CD14-positive monocyte (primary cell): ENCODE data around the gene LAMA3. TPM values are rescaled to one million over a fixed set of nuclear protein-coding genes. Genes with fewer than 3 reads are reported as not detected.

Source experiments
- DNase-seq, 3 donors: peaks; one replicate each; pipeline ENCODE4 v3.0.0-alpha.2; 2011 to 2022
- H2AFZ ChIP-seq: 2 replicates; pipeline ENCODE4 v1.6.0; 2012; ENCODE audit warnings: mild to moderate bottlenecking, low read depth, low read length, inconsistent platforms; ENCODE audit not compliant: insufficient read depth, poor library complexity, severe bottlenecking
- H3K27ac ChIP-seq, 2 donors: 1 replicate in 1 of 2; 2 replicates in 1 of 2; pipeline ENCODE4 v1.5.1; 2012 to 2013; ENCODE audit warnings: low read length in 2 of 2, control low read depth in 1 of 2, inconsistent platforms in 1 of 2, low read depth in 1 of 2, mild to moderate bottlenecking in 1 of 2
- H3K27me3 ChIP-seq, 2 donors: one replicate each; pipeline versions ENCODE4 v1.6.0 to v1.6.1; 2011 to 2013; ENCODE audit warnings: low read length in 2 of 2; ENCODE audit not compliant: control insufficient read depth in 2 of 2, insufficient read depth in 2 of 2
- H3K36me3 ChIP-seq, 2 donors: replicated peaks in 1 of 2; 1 replicate in 1 of 2; 2 replicates in 1 of 2; pipeline versions ENCODE4 v1.5.1 to v1.6.1; 2012 to 2013; ENCODE audit warnings: low read length in 2 of 2, control low read depth in 1 of 2, inconsistent platforms in 1 of 2, mild to moderate bottlenecking in 1 of 2; ENCODE audit not compliant: insufficient read depth in 2 of 2, control insufficient read depth in 1 of 2
- H3K4me1 ChIP-seq, 2 donors: 1 replicate in 1 of 2; 2 replicates in 1 of 2; pipeline versions ENCODE4 v1.5.1 to v1.6.1; 2012 to 2013; ENCODE audit warnings: low read length in 2 of 2, control low read depth in 1 of 2, inconsistent platforms in 1 of 2, mild to moderate bottlenecking in 1 of 2, moderate library complexity in 1 of 2; ENCODE audit not compliant: insufficient read depth in 2 of 2, control insufficient read depth in 1 of 2
- H3K4me2 ChIP-seq: replicated peaks from 2 replicates; pipeline ENCODE3; 2012; ENCODE audit warnings: low read length, moderate library complexity, mild to moderate bottlenecking; ENCODE audit not compliant: poor library complexity, severe bottlenecking; ENCODE audit errors: extremely low read depth
- H3K4me3 ChIP-seq, 3 experiments: fragments of 200-600 bp in 1 of 3; sonication (generic) in 1 of 3; replicated peaks in 1 of 3; 1 replicate in 2 of 3; 2 replicates in 1 of 3; pipeline ENCODE4 v1.5.1; 2011 to 2013; ENCODE audit warnings: low read length in 3 of 3, mild to moderate bottlenecking in 3 of 3, control low read depth in 2 of 3, low read depth in 2 of 3, inconsistent platforms in 1 of 3, moderate library complexity in 1 of 3
- H3K79me2 ChIP-seq: 2 replicates; pipeline ENCODE4 v1.6.0; 2012; ENCODE audit warnings: mild to moderate bottlenecking, control low read depth, inconsistent platforms, low read length, moderate library complexity; ENCODE audit not compliant: insufficient read depth
- H3K9ac ChIP-seq: 2 replicates; pipeline ENCODE4 v1.6.0; 2017; ENCODE audit warnings: low read length, mild to moderate bottlenecking; ENCODE audit not compliant: insufficient read depth, poor library complexity, severe bottlenecking
- H3K9me3 ChIP-seq, 2 donors: replicated peaks in 1 of 2; 1 replicate in 1 of 2; 2 replicates in 1 of 2; pipeline versions ENCODE4 v1.5.1 to v1.6.1; 2012 to 2013; ENCODE audit warnings: low read length in 2 of 2, control low read depth in 1 of 2; ENCODE audit not compliant: control insufficient read depth in 1 of 2, insufficient read depth in 1 of 2
- H4K20me1 ChIP-seq: 2 replicates; pipeline ENCODE4 v1.6.0; 2012; ENCODE audit warnings: mild to moderate bottlenecking, low read length, control low read depth, moderate library complexity; ENCODE audit not compliant: insufficient read depth
- H3K27ac Mint-ChIP-seq, 7 donors: one replicate each; pipeline ENCODE4 v1.8.0; 2020; ENCODE audit warnings: mild to moderate bottlenecking in 7 of 7, mixed read lengths in 7 of 7, moderate library complexity in 6 of 7, inconsistent platforms in 2 of 7
- H3K27me3 Mint-ChIP-seq, 3 donors: one replicate each; pipeline ENCODE4 v1.8.0; 2021 to 2022; ENCODE audit warnings: low read depth in 3 of 3, mild to moderate bottlenecking in 3 of 3, mixed read lengths in 3 of 3, moderate library complexity in 3 of 3, inconsistent platforms in 1 of 3
- H3K36me3 Mint-ChIP-seq, 2 donors: one replicate each; pipeline ENCODE4 v1.8.0; 2020; ENCODE audit warnings: mixed read lengths in 2 of 2, inconsistent platforms in 1 of 2, mild to moderate bottlenecking in 1 of 2
- H3K4me1 Mint-ChIP-seq: one replicate; pipeline ENCODE4 v1.8.0; 2020; ENCODE audit warnings: mild to moderate bottlenecking, mixed read lengths
- H3K4me3 Mint-ChIP-seq, 2 donors: one replicate each; pipeline ENCODE4 v1.8.0; 2020; ENCODE audit warnings: mild to moderate bottlenecking in 2 of 2, mixed read lengths in 2 of 2, moderate library complexity in 1 of 2
- H3K9me3 Mint-ChIP-seq, 7 donors: one replicate each; pipeline ENCODE4 v1.8.0; 2020 to 2022; ENCODE audit warnings: mixed read lengths in 7 of 7, mild to moderate bottlenecking in 6 of 7, moderate library complexity in 6 of 7, inconsistent platforms in 2 of 7
- WGBS: methylation state at CpG from one replicate; pipeline ENCODE4 v1.1.5; 2013; ENCODE audit warnings: missing lambda C conversion rate; ENCODE audit not compliant: insufficient coverage; 5-methylcytosine and 5-hydroxymethylcytosine counted together
- intact Hi-C, 2 donors: fragments of 100-400 bp; cut with micrococcal nuclease; formaldehyde crosslinking; loops; one replicate each; pipeline versions ENCODE4 v1.15.0 to v1.15.1; 2023
- polyA plus RNA-seq, 3 donors: library from polyadenylated mRNA; depleted of rRNA in 1 of 3; unstranded in 2 of 3; stranded (reverse) in 1 of 3; fragments of 300-500 nt in 2 of 3; fragments of >200 nt in 1 of 3; fragmentation: Illumina TruSeq in 2 of 3; gene quantifications; 1 replicate in 2 of 3; 2 replicates in 1 of 3; pipeline ENCODE4 v1.2.3, GENCODE V29; 2012 to 2021
- TF ChIP-seq, protein P1 (sequence below): fragments of 200-600 bp; IDR thresholded peaks from one replicate; pipeline ENCODE4 v1.8.0; 2022; ENCODE audit warnings: antibody characterized with exemption, mild to moderate bottlenecking

The LAMA3 gene
- polyA plus RNA-seq, 3 donors: not detected

DNA sequence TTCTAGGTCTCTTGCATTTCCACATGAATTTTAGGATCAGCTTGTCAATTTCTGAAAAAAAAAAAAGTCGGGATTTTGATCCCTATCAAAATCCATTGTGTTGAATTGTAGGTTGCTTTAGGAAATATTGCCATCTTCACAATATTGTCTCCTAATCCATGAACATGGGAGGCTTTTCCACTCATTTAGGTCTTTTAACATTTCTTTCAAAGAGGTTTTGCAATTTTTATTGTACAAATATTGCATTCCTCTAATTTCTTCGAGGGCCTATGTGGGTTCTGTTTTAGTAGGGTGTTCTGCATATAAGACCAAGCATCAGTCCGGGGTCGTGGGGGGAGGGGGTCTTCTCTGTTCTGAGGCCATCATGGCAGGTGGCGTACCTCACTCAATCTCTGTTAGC, 725 bp upstream of the LAMA3 start:
- TF ChIP-seq, protein P1, sequence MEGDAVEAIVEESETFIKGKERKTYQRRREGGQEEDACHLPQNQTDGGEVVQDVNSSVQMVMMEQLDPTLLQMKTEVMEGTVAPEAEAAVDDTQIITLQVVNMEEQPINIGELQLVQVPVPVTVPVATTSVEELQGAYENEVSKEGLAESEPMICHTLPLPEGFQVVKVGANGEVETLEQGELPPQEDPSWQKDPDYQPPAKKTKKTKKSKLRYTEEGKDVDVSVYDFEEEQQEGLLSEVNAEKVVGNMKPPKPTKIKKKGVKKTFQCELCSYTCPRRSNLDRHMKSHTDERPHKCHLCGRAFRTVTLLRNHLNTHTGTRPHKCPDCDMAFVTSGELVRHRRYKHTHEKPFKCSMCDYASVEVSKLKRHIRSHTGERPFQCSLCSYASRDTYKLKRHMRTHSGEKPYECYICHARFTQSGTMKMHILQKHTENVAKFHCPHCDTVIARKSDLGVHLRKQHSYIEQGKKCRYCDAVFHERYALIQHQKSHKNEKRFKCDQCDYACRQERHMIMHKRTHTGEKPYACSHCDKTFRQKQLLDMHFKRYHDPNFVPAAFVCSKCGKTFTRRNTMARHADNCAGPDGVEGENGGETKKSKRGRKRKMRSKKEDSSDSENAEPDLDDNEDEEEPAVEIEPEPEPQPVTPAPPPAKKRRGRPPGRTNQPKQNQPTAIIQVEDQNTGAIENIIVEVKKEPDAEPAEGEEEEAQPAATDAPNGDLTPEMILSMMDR: no peak
- Mint-ChIP-seq H3K4me3 (peak overlapping the region in 1 of 2 donors; percentile 77), H3K4me1 (peaks cover 10% of the 10 kb centered on the region), H3K36me3 (no peaks in the 10 kb centered on the region), H3K27me3 (peaks cover 54 to 71% (median 55%) of the 10 kb centered on the region in 3 donors), H3K27ac (peak overlapping the region in 1 of 7 donors; percentile 7), H3K9me3 (peaks cover 0 to 6% (median 1%) of the 10 kb centered on the region in 7 donors)
- DNase-seq: no peak
- H3K4me2 ChIP-seq: peak overlapping the region; percentile 72
- intact Hi-C loops: no loop called here
- no peak overlapping the region for H3K9ac ChIP-seq
- no peak overlapping the region for H3K4me3 ChIP-seq
- no peak overlapping the region for H3K27ac ChIP-seq
- H2AFZ ChIP-seq: no peak overlapping the region
- no peaks in the 10 kb centered on the region for H3K36me3 ChIP-seq
- H3K9me3 ChIP-seq: peaks cover 0 to 7% of the 10 kb centered on the region in 2 donors
- no CpG with 5 or more reads among the region's 5 CpGs for WGBS
- H4K20me1 ChIP-seq: no peaks in the 10 kb centered on the region
- peaks cover 32 to 58% of the 10 kb centered on the region in 2 donors for H3K27me3 ChIP-seq
- H3K4me1 ChIP-seq: peaks cover 11 to 17% of the 10 kb centered on the region in 2 donors
- no peaks in the 10 kb centered on the region for H3K79me2 ChIP-seq

DNA sequence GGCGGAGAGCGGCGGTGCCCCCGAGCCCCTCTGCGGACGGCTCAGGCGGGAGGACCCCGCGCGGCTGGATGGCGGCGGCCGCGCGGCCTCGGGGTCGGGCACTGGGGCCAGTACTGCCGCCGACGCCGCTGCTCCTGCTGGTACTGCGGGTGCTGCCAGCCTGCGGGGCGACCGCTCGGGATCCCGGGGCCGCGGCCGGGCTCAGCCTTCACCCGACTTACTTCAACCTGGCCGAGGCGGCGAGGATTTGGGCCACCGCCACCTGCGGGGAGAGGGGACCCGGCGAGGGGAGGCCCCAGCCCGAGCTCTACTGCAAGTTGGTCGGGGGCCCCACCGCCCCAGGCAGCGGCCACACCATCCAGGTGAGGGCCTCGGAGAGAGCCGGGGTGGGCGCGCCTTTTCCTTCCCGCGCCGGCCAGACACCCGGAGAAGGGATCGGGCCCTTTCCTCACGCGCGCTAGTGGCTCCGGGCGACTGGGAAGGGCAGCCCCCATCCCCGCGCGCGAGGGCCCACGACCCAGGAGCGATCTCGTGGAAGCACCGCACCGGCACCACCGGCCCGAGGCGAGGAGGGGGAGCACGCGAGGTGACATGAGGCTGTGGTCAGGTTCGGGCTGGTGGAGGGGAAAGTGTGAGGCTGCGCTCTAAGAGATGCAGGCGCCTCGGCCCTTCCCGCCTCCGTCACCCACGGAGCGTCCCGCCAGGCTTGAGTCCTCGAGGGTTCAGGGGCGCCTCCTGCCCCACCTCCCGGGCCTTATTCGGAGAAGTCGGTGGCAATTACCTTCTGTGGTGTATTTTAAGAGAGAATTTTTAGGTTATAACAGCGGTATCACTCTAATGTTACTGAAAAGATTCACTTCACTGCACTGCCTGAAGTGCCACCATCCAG, 607 bp downstream of the LAMA3 start:
- H3K4me1 ChIP-seq: peaks cover 11 to 17% of the 10 kb centered on the region in 2 donors
- H3K9me3 Mint-ChIP-seq: peaks cover 0 to 6% (median 0%) of the 10 kb centered on the region in 7 donors
- peaks cover 30 to 52% of the 10 kb centered on the region in 2 donors for H3K27me3 ChIP-seq
- no peak overlapping the region for H3K27ac Mint-ChIP-seq
- H3K4me3 Mint-ChIP-seq: peak overlapping the region; percentile 20 to 83
- peak overlapping the region in 1 of 3 experiments; percentile 63 for H3K4me3 ChIP-seq
- H3K9me3 ChIP-seq: peaks cover 0 to 7% of the 10 kb centered on the region in 2 donors
- intact Hi-C loops: no loop called here
- under 1% methylated on average over 78 of the region's 85 CpGs for WGBS
- peak overlapping the region; percentile 35 for H2AFZ ChIP-seq
- peak overlapping the region; percentile 21 for H3K9ac ChIP-seq
- DNase-seq: no peak
- H3K27ac ChIP-seq: no peak overlapping the region
- H3K27me3 Mint-ChIP-seq: peaks cover 53 to 67% (median 54%) of the 10 kb centered on the region in 3 donors
- H3K36me3 Mint-ChIP-seq: no peaks in the 10 kb centered on the region
- no peaks in the 10 kb centered on the region for H3K36me3 ChIP-seq
- H3K4me2 ChIP-seq: peak overlapping the region; percentile 72
- H3K4me1 Mint-ChIP-seq: peaks cover 10% of the 10 kb centered on the region
- H3K79me2 ChIP-seq: no peaks in the 10 kb centered on the region
- no peaks in the 10 kb centered on the region for H4K20me1 ChIP-seq
- TF ChIP-seq, protein P1: no peak
